PFSK-1 (cell line): ENCODE results near the gene MFN2.

Experiments used
- POLR2AphosphoS5 ChIP-seq: IDR thresholded peaks from 2 replicates; pipeline ENCODE4 v1.6.1; 2012; ENCODE audit warnings: low read depth, mild to moderate bottlenecking, control low read depth, low read length, moderate library complexity
- REST ChIP-seq, 2 experiments: IDR thresholded peaks; 2 replicates each; pipeline versions ENCODE4 v1.6.1 to v1.8.0; 2011 to 2012; ENCODE audit warnings: low read depth in 2 of 2, low read length in 2 of 2, control low read depth in 1 of 2, inconsistent platforms in 1 of 2, mild to moderate bottlenecking in 1 of 2, moderate library complexity in 1 of 2; ENCODE audit not compliant: insufficient read depth in 1 of 2

- TF ChIP-seq REST (IDR thresholded peaks at IDR 0.05; ENCODE audit: insufficient read depth in 1 of 2, low read depth in 2 of 2, low read length in 2 of 2) (no peak), POLR2AphosphoS5 (no peak)
Measured at GRCh38 chr1:11963622-11964021, 16.6 kb upstream of the MFN2 start.
